Dermis microvascular lymphatic vessel endothelial cell (primary cell): ENCODE results near the gene TSSK2. TPM values are rescaled to one million over a fixed set of nuclear protein-coding genes. Genes with fewer than 3 reads are reported as not detected.

Source experiments
- DNase-seq, 2 donors: peaks; one replicate each; pipeline versions ENCODE4 v3.0.0 to v3.0.0-alpha.2; 2010; ENCODE audit warnings: low read depth in 2 of 2
- total RNA-seq: library from RNA; depleted of rRNA; stranded (reverse); fragments of >200 nt; gene quantifications from 2 replicates; pipeline ENCODE4 v1.2.1, GENCODE V29; 2014

The TSSK2 gene
- total RNA-seq, 1 donor from 2014 or later, result not detected

- no peak for DNase-seq
These were observed 24.0 kb upstream of the TSSK2 start for GRCh38 chr22:19106886-19107729.

- no peak for DNase-seq
These were observed 23.4 kb upstream of the TSSK2 start for GRCh38 chr22:19107730-19108074.

DNA sequence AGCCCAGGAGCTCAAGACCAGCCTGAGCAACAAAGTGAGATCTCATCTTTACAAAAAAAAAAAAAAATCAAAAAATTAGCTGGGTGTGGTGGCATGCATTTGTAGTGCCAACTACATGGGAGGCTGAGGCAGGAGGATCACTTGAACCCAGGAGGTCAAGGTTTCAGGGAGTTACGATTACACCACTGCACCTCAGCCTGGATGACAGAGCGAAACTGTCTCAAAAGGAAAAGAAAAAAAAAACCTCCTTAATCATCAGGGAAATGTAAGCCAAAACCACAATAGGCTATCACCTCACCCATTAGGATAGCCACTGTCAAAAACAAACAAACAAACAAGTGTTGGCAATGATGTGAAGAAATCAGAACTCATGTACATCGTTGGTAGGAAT is 22.3 kb upstream of the TSSK2 start:
- no peak for DNase-seq

DNA sequence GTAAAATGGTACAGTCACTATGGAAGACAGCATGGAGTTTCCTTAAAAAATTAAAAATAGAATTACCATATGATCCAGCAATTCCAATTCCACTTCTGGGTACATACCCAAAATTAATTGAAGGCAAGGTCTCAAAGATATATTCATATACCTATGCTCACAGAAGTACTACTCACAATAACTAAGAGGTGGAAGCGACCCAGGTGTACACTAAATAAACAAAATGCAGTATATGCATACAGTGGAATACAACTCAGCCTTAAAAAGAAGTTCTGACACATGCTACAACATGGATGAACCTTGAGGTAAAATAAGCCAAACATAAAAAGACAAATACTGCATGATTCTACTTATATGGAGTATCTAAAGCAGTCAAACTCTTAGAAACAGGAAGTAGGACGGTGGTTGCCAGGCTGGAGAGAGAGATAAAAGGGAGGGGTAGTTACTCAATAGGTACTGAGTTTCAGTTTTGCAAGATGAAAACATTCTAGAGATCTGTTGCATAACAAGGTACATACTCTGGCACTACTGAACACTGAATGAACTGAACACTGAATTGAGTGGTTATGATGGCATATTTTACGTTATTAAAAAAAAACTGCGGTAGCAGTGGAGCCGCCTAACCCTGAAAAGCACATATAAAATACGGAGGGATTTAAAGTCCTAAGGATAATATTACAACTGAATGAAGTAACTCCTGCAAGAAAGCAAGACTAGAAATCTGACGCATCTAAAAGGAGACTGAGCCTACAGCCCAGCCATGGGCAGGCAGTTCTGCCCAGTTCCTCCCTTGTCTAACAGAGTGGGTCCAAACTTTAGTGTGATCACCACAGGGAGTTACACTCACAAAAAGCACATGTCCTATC is 21.7 kb upstream of the TSSK2 start:
- peak; percentile 22 to 26 for DNase-seq

DNA sequence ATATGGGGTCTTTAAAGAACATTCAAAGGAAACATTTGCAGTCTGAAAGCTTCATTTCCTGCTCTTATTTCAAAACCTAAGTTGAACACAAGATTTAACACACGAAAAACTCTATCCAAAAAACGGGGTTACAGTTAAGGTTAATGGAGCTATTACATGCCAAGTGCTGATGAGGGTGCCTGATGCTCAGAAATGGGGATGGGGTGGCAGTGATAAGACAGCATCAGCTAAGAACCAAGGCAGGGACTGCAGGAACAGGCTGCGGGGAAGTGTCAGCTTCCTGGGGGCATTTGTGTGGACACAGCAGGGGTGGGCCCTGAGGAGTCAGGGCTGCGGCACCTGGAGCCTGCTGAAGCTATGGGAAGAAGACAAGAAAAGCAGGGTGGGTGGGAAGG is 21.0 kb upstream of the TSSK2 start:
- DNase-seq, result no peak

- DNase-seq, result no peak
These were observed 20.5 kb upstream of the TSSK2 start for GRCh38 chr22:19110646-19111045.

DNA sequence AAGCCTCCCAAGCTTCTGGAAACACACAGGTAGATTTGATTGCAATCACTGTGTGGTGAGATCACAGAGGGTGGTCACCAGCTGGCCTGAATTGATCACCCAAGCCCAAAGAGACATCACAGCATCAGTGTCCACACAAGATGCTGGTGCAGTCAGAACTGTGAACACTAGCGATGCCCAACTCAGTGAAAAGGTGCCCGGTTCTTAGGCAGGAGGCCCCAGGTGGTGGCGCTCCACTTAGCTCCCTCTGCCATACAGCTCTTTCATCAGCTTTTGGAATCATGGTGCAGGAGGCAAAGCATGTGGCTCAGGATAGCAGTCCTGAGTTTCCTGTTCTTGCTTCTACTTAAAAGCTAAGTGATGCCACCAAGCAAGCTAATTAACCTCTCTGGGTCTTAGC is 20.0 kb upstream of the TSSK2 start:
- no peak for DNase-seq

GRCh38 chr22:19111584-19111983 is 19.5 kb upstream of the TSSK2 start:
- DNase-seq, result no peak

DNA sequence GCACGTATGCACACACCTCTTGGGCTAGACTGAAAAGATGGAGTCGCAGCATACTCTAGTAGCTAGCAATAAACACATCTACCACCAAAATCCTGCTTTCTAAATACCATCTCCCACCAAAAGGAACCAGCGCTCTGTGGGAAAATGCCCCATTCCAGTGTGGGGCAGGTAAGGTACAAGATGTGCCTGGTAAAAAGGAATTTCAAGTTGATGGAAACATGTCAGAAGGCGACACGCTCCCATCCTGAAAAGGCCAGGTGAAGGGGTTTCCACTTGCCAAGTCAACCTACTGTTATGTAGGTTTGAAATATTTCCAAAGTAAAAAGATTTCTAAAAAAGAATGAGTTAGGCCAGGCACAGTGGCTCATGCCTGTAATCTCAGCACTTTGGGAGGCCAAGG is 17.7 kb upstream of the TSSK2 start:
- DNase-seq, result no peak

- no peak for DNase-seq
These were observed 16.0 kb upstream of the TSSK2 start for GRCh38 chr22:19114984-19115552.

DNA sequence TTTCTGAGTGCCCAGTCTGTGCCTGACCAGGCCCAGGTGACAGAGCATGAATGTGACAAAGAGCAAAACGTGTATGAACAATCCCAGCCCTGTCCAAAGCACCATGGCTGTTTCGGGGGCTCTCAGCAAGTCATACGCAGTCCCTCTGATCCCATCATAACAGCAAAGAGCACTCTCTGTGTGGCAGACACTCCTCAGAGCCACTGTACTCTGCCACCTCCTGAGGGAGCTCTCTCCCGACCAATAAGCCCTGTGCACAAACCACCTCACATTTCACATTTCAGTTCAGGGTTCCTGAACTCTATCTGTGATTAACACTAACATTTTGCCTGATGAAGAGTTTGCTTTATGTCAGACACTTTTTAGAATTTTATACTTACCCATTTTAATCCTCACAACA is 15.5 kb upstream of the TSSK2 start:
- DNase-seq, result no peak

- DNase-seq, result no peak
These were observed 14.0 kb upstream of the TSSK2 start for GRCh38 chr22:19117111-19117512.

- DNase-seq, result no peak
These were observed 12.7 kb upstream of the TSSK2 start for GRCh38 chr22:19118329-19118880.

GRCh38 chr22:19119949-19120348 is 11.2 kb upstream of the TSSK2 start:
- no peak for DNase-seq

GRCh38 chr22:19120829-19121630 is 10.1 kb upstream of the TSSK2 start:
- DNase-seq, result peak in 1 of 2 donors; percentile 24

DNA sequence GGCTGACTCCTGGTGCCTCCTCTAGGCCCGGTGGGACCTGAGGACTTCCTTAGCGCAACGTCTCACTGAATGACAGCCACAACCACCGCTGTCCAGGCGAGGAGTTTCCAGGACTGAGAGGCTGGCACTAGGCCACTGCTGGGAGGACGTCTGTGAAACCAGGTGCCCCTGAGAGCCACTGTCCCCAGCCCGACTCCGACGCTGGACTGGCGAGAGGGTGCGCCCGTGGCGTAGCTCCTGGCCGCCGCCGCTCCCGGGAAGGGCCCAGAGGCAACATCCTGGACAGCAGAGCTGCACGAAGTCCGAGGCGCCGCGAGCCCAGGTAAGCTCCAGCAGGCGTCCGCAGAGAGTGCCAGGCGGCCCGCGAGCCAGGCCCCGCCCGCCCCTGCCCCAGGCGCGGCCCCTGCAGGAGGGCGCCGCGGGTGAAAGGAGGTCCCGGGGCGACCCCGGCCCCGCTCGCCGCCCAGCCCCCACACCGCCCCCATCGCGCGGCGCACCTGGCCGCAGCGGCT is 9.4 kb upstream of the TSSK2 start:
- DNase-seq, result peak in 1 of 2 donors; percentile 60

DNA sequence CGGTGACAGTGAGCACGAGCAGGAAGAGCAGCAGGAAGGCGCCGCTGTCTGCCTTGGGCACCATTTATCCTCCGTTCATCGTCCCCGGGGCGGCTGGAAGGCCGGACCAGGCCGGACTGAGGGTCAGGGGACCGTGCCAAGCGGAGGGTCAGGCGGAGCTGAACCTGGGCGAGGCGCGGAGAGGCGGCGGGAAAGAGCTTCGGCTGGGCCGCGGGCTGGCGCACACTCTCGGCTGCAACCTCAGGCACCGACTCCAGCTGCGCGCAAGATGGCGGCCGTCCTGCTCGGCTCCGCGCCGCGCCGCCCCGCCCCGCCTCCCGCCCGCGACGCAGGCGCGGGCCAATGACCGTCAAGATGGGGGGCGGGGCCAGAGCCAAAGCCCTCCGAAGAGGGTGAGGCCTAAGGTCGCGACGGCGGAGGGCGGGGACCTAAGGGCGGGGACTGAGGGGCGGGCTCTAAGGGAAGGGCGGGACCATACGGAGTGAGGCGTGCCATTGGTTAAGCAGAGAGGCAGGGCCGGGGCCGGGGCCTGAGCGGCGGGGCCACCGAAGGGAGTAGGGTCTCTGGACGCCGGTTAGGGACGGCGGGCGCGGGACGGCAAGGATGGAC is 8.9 kb upstream of the TSSK2 start, which contains the start of gene DGCR2:
TSS of gene DGCR2 (minus strand) at position 270 of the 609 bp plus-strand sequence. CDS start at position 64, 206 bp downstream.
- DNase-seq, result peak; percentile 89 to 97

DNA sequence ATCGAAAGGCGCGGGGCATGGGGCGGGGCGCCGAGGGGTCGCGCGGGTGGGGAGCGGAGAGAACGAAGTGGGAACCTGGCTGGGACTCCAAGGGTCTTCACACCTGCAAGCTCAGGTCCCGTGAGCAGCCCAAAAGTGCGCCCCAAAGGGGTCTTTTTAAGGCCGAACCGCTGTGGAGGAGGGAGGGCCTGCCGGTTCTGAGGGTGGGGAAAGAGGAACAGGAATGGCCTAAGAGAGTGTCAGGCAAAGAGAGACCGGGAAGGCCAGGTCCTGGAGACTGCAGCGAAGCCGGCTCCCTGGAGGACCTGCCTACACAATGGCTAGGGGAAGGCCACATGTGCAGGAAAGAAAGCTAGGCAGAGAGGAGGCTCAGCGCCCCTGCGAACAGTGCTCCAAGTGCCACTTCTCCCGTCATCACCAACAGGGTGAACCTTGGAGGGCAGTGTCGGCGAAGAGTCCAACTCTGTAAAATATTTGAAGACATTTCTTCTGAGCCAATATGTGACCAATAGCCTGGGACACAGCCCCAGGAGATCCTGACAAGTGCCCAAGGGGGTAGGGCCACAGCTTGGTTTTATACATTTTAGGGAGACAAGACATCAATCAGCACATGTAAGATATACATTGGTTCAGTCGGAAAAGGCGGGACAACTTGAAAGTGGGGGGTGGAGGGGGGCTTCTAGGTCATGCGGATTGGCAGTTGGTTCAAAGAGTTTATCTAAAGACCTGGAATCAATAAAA is 8.2 kb upstream of the TSSK2 start:
- peak in 1 of 2 donors; percentile 24 for DNase-seq

- no peak for DNase-seq
These were observed 7.2 kb upstream of the TSSK2 start for GRCh38 chr22:19123936-19124335.

DNA sequence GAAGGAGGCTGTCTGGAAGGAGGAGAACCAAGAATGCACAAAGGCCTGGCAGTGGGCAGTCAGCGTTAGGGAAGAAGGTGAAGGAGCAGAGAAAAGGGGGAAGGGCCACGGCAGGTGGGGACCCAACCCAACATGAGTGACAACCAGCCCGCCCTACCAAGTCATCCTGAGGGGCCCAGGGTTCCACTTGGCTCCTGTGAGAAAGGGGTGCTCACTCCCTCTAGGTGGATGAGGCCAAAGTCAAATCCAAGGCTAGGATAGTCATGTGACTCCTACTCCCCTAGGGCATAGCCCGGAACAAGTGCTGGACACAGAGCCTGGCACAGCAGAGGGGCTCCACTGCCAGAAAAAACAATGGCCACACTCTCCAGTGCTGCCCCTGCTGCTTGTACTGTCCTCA is 6.7 kb upstream of the TSSK2 start:
- DNase-seq, result no peak
